Keratinocyte (primary cell): Measurements from ENCODE around the gene ALDH7A1. TPM values are rescaled to one million over a fixed set of nuclear protein-coding genes. Genes with fewer than 3 reads are reported as not detected.

Experiments used
- DNase-seq: peaks from one replicate; pipeline ENCODE4 v3.0.0-alpha.2; 2011; ENCODE audit warnings: low read depth, missing footprints, low spot score
- FAIRE-seq: peaks from 2 replicates; lab custom pipeline; 2011; peaks lifted over from hg19 to GRCh38; lab: Jason Lieb, UNC
- H2AFZ ChIP-seq: 2 replicates; pipeline ENCODE4 v1.6.0; 2012; ENCODE audit warnings: low read length, control low read depth, inconsistent platforms; ENCODE audit not compliant: control insufficient read depth
- H3K27ac ChIP-seq: 2 replicates; pipeline ENCODE4 v1.5.1; 2011; ENCODE audit warnings: low read length; ENCODE audit not compliant: control insufficient read depth, insufficient read depth
- H3K27me3 ChIP-seq: 3 replicates; pipeline ENCODE4 v1.6.0; 2011; ENCODE audit warnings: low read length; ENCODE audit not compliant: control insufficient read depth, insufficient read depth; ENCODE audit errors: extremely low read depth
- H3K36me3 ChIP-seq, 2 experiments: 2 replicates in 1 of 2; 3 replicates in 1 of 2; pipeline ENCODE4 v1.5.1; 2011; ENCODE audit warnings: low read length in 2 of 2, mild to moderate bottlenecking in 1 of 2; ENCODE audit not compliant: control insufficient read depth in 2 of 2, insufficient read depth in 2 of 2; ENCODE audit errors: extremely low read depth in 1 of 2
- H3K4me1 ChIP-seq: 3 replicates; pipeline ENCODE4 v1.5.1; 2011; ENCODE audit warnings: low read length; ENCODE audit not compliant: control insufficient read depth, insufficient read depth; ENCODE audit errors: extremely low read depth
- H3K4me2 ChIP-seq: 3 replicates; pipeline ENCODE4 v1.6.0; 2011; ENCODE audit warnings: low read depth, low read length; ENCODE audit not compliant: control insufficient read depth, insufficient read depth; ENCODE audit errors: extremely low read depth
- H3K4me3 ChIP-seq, 3 experiments: fragments of 200-600 bp in 1 of 3; sonication (generic) in 1 of 3; 2 replicates in 2 of 3; 3 replicates in 1 of 3; pipeline ENCODE4 v1.5.1; 2011 to 2016; ENCODE audit warnings: low read length in 3 of 3, mild to moderate bottlenecking in 3 of 3, control low read depth in 2 of 3, inconsistent platforms in 1 of 3, low read depth in 1 of 3, mixed read lengths in 1 of 3, mixed run types in 1 of 3, moderate library complexity in 1 of 3; ENCODE audit not compliant: control insufficient read depth in 2 of 3, insufficient read depth in 2 of 3; ENCODE audit errors: extremely low read depth in 1 of 3
- H3K79me2 ChIP-seq: 2 replicates; pipeline ENCODE4 v1.6.0; 2012; ENCODE audit warnings: low read length; ENCODE audit not compliant: control insufficient read depth, insufficient read depth
- H3K9ac ChIP-seq: 3 replicates; pipeline ENCODE4 v1.6.0; 2011; ENCODE audit warnings: low read length; ENCODE audit not compliant: control insufficient read depth, insufficient read depth; ENCODE audit errors: extremely low read depth
- H3K9me1 ChIP-seq: 3 replicates; pipeline ENCODE4 v1.6.0; 2011; ENCODE audit warnings: low read length; ENCODE audit not compliant: control insufficient read depth, insufficient read depth; ENCODE audit errors: extremely low read depth
- H3K9me3 ChIP-seq: 2 replicates; pipeline ENCODE4 v1.5.1; 2012; ENCODE audit warnings: low read depth, low read length; ENCODE audit not compliant: control insufficient read depth
- H4K20me1 ChIP-seq: 3 replicates; pipeline ENCODE4 v1.6.0; 2011; ENCODE audit warnings: low read length; ENCODE audit not compliant: control insufficient read depth, insufficient read depth; ENCODE audit errors: extremely low read depth
- CTCF ChIP-seq, 3 experiments: IDR thresholded peaks in 1 of 3; conservative IDR thresholded peaks in 1 of 3; optimal IDR thresholded peaks in 1 of 3; 2 replicates in 2 of 3; 3 replicates in 1 of 3; pipeline versions ENCODE3 to v1.5.1; 2011; ENCODE audit warnings: low read length in 3 of 3, mild to moderate bottlenecking in 3 of 3, moderate library complexity in 2 of 3, control low read depth in 1 of 3, inconsistent platforms in 1 of 3; ENCODE audit not compliant: insufficient read depth in 2 of 3; ENCODE audit errors: extremely low read depth in 1 of 3
- EZH2 ChIP-seq: IDR thresholded peaks from one replicate; pipeline ENCODE4 v1.6.1; 2012; ENCODE audit warnings: inconsistent platforms, mild to moderate bottlenecking, low read length, moderate library complexity
- dilution Hi-C: fragments of 300-500 bp; cut with MboI; formaldehyde crosslinking; loops from one replicate; pipeline ENCODE4 v1.7.0; 2020; ENCODE audit warnings: low sequenced_read_pairs; ENCODE audit not compliant: extremely low pct_ligation_motif_present
- polyA minus RNA-seq, 3 experiments: library from RNA; depleted of rRNA, polyadenylated mRNA; stranded (reverse); fragments of >200 nt; gene quantifications; 1 replicate in 1 of 3; 2 replicates in 1 of 3; 3 replicates in 1 of 3; pipeline ENCODE4 v1.2.3, GENCODE V29; 2011
- polyA plus RNA-seq, 5 experiments: library from polyadenylated mRNA; depleted of rRNA in 3 of 5; stranded (reverse) in 3 of 5; stranded (forward) in 1 of 5; unstranded in 1 of 5; fragments of >200 nt; gene quantifications; 1 replicate in 1 of 5; 2 replicates in 3 of 5; 3 replicates in 1 of 5; pipeline versions ENCODE4 v1.2.1 to v1.2.3, GENCODE V29; 2011 to 2012; ENCODE audit warnings: missing spikeins in 2 of 5, low read depth in 1 of 5, low replicate concordance in 1 of 5

Gene ALDH7A1
- polyA plus RNA-seq: 116 to 183 TPM (median 130 TPM) in 3 replicates
- 164 TPM for polyA plus RNA-seq (2011; ENCODE audit: low read depth)
- 93.3 and 101 TPM in 2 replicates for polyA plus RNA-seq (2011; cell fraction: cytosol; rRNA removed)
- 104 and 126 TPM in 2 replicates for polyA plus RNA-seq (2011; cell fraction: nucleus; rRNA removed)
- polyA plus RNA-seq (2012; ENCODE audit: low replicate concordance): 86.3 and 147 TPM in 2 replicates
- 56.5 to 107 TPM (median 75.8 TPM) in 3 replicates for polyA minus RNA-seq
- 40.9 TPM for polyA minus RNA-seq (2011; cell fraction: cytosol; rRNA and poly(A)+ RNA removed)
- 35.5 and 73.5 TPM in 2 replicates for polyA minus RNA-seq (2011; cell fraction: nucleus; rRNA and poly(A)+ RNA removed)

GRCh38 chr5:126594748-126595485 is at the start of gene ALDH7A1:
ALDH7A1 (minus strand) TSS chr5:126595219; CDS start chr5:126595198, 21 bp downstream.
- peaks cover 25% of the 10 kb centered on the region for H3K79me2 ChIP-seq
- H2AFZ ChIP-seq: peak within 1 kb of the TSS; percentile 82
- H4K20me1 ChIP-seq: no peaks in the 10 kb centered on the region
- no peaks in the 10 kb centered on the region for H3K9me3 ChIP-seq
- peak within 1 kb of the TSS; percentile 96 for H3K4me2 ChIP-seq
- peak within 1 kb of the TSS; percentile 80 for H3K9ac ChIP-seq
- no peaks in the 10 kb centered on the region for H3K27me3 ChIP-seq
- peaks cover 30% of the 10 kb centered on the region for H3K4me1 ChIP-seq
- peak within 1 kb of the TSS; percentile 54 to 87 (median 85) for H3K4me3 ChIP-seq
- peak within 1 kb of the TSS; percentile 88 for H3K27ac ChIP-seq
- DNase-seq (peak; percentile 59), FAIRE-seq (peak; percentile 43)
- peaks cover 3 to 5% of the 10 kb centered on the region in 2 experiments for H3K36me3 ChIP-seq
- no peaks in the 10 kb centered on the region for H3K9me1 ChIP-seq
- dilution Hi-C loops: no loop called here
- TF ChIP-seq EZH2: no peak
- peak; percentile 40 to 66 (median 51) for TF ChIP-seq CTCF (optimal IDR thresholded peaks at IDR 0.05 in 1 of 3, IDR thresholded peaks at IDR 0.05 in 1 of 3, conservative IDR thresholded peaks at IDR 0.05 in 1 of 3; ENCODE audit: extremely low read depth in 1 of 3, insufficient read depth in 2 of 3, low read length in 3 of 3)

- Histone ChIP-seq H2AFZ (no peak overlapping the region), H4K20me1 (no peaks in the 10 kb centered on the region), H3K27me3 (no peaks in the 10 kb centered on the region), H3K4me2 (no peak overlapping the region), H3K9ac (no peak overlapping the region), H3K4me3 (no peak overlapping the region), H3K9me3 (peaks cover 2% of the 10 kb centered on the region), H3K27ac (no peak overlapping the region), H3K4me1 (no peaks in the 10 kb centered on the region), H3K9me1 (no peaks in the 10 kb centered on the region), H3K79me2 (no peaks in the 10 kb centered on the region), H3K36me3 (no peaks in the 10 kb centered on the region)
- DNase-seq: no peak
- dilution Hi-C loops: no loop called here
- TF ChIP-seq CTCF (optimal IDR thresholded peaks at IDR 0.05 in 1 of 3, IDR thresholded peaks at IDR 0.05 in 1 of 3, conservative IDR thresholded peaks at IDR 0.05 in 1 of 3; ENCODE audit: extremely low read depth in 1 of 3, insufficient read depth in 2 of 3, low read length in 3 of 3): no peak
- no peak for TF ChIP-seq EZH2
- FAIRE-seq: no peak
Measured at GRCh38 chr5:126641387-126641786, 46.4 kb upstream of the ALDH7A1 start.
